Ishikawa (cell line): ENCODE results near the gene AVP.

Source experiments
- CEBPB ChIP-seq: IDR thresholded peaks from 2 replicates; pipeline ENCODE4 v1.6.1; 2012
- CREB1 ChIP-seq: IDR thresholded peaks from 2 replicates; pipeline ENCODE4 v1.6.1; 2012; ENCODE audit warnings: low read depth
- EGR1 ChIP-seq: IDR thresholded peaks from 2 replicates; pipeline ENCODE4 v1.6.1; 2012
- EP300 ChIP-seq: IDR thresholded peaks from 2 replicates; pipeline ENCODE4 v1.6.1; 2012; ENCODE audit warnings: borderline replicate concordance
- FOXM1 ChIP-seq: IDR thresholded peaks from 2 replicates; pipeline ENCODE4 v1.6.1; 2012; ENCODE audit warnings: low read depth, borderline replicate concordance
- NFIC ChIP-seq: IDR thresholded peaks from 2 replicates; pipeline ENCODE4 v1.6.1; 2012
- RAD21 ChIP-seq: IDR thresholded peaks from 2 replicates; pipeline ENCODE4 v1.6.1; 2012; ENCODE audit warnings: low read depth
- TAF1 ChIP-seq: IDR thresholded peaks from 2 replicates; pipeline ENCODE4 v1.6.1; 2012; ENCODE audit warnings: low read depth, mild to moderate bottlenecking
- TCF12 ChIP-seq: IDR thresholded peaks from 2 replicates; pipeline ENCODE4 v1.6.1; 2012; ENCODE audit warnings: low read depth
- TEAD4 ChIP-seq: IDR thresholded peaks from 2 replicates; pipeline ENCODE4 v1.6.1; 2012
- YY1 ChIP-seq: IDR thresholded peaks from 2 replicates; pipeline ENCODE4 v1.6.1; 2012; ENCODE audit warnings: low read depth
- ZBTB7A ChIP-seq: IDR thresholded peaks from 2 replicates; pipeline ENCODE4 v1.6.1; 2012; ENCODE audit warnings: low read depth
- TF ChIP-seq, protein P1 (sequence below): IDR thresholded peaks from 2 replicates; pipeline ENCODE4 v1.6.1; 2012
- TF ChIP-seq, protein P2 (sequence below): IDR thresholded peaks from 2 replicates; pipeline ENCODE4 v1.6.1; 2012; ENCODE audit warnings: low read depth, mild to moderate bottlenecking
- TF ChIP-seq, protein P3 (sequence below): IDR thresholded peaks from 2 replicates; pipeline ENCODE4 v1.6.1; 2012

The AVP gene

DNA sequence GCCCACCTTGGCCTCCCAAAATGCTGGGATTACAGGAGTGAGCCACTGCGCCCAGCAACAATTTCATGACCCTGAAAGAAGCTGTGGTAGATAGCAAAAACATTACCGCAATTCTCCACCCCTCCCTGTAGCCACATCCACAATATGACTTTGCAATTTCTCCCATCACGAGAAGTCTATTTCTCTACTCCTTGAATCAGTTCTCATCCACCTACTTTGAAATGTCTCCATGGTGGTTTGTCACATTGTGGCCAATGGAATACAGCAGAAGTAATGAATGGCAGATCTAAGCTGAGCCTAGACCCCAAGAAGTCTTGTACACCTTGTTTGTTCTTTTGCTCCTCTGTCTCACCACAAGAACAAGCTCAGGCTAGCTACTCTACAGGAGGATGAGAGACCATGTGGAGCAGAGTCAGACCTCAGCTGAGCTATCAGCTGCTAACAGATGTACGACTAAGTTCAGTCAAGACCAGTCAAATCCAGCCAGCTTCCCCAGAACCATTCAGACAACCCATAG, 6.8 kb downstream of the AVP start:
- TF ChIP-seq, protein P1, sequence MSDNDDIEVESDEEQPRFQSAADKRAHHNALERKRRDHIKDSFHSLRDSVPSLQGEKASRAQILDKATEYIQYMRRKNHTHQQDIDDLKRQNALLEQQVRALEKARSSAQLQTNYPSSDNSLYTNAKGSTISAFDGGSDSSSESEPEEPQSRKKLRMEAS: no peak
- TF ChIP-seq EGR1 (no peak), NFIC (no peak), RAD21 (no peak), TAF1 (no peak), CREB1 (no peak), FOXM1 (no peak)

DNA sequence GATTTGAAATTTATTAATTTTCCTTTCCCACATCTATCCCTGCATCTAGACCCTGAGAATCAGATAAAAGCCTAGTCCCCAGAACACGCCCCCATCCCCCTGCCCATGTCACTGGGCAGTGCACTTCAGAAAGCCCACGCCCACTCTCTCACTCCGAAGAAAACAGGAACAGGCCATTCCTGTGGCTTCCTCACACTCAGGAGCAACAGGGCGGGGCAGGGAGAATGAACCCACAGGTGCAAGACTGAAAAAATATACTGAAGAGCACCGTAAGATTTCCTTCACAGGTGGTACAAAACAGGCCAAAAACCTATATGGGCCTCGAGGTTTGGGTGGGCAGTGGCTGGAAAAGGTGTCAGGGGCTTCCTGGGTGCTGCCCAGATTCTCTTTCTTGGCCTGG, 9.7 kb downstream of the AVP start:
- TF ChIP-seq TAF1: no peak
- TF ChIP-seq TEAD4: no peak
- TF ChIP-seq TCF12: no peak
- no peak for TF ChIP-seq CEBPB
- no peak for TF ChIP-seq RAD21
- TF ChIP-seq, protein P2, sequence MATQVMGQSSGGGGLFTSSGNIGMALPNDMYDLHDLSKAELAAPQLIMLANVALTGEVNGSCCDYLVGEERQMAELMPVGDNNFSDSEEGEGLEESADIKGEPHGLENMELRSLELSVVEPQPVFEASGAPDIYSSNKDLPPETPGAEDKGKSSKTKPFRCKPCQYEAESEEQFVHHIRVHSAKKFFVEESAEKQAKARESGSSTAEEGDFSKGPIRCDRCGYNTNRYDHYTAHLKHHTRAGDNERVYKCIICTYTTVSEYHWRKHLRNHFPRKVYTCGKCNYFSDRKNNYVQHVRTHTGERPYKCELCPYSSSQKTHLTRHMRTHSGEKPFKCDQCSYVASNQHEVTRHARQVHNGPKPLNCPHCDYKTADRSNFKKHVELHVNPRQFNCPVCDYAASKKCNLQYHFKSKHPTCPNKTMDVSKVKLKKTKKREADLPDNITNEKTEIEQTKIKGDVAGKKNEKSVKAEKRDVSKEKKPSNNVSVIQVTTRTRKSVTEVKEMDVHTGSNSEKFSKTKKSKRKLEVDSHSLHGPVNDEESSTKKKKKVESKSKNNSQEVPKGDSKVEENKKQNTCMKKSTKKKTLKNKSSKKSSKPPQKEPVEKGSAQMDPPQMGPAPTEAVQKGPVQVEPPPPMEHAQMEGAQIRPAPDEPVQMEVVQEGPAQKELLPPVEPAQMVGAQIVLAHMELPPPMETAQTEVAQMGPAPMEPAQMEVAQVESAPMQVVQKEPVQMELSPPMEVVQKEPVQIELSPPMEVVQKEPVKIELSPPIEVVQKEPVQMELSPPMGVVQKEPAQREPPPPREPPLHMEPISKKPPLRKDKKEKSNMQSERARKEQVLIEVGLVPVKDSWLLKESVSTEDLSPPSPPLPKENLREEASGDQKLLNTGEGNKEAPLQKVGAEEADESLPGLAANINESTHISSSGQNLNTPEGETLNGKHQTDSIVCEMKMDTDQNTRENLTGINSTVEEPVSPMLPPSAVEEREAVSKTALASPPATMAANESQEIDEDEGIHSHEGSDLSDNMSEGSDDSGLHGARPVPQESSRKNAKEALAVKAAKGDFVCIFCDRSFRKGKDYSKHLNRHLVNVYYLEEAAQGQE: no peak
- TF ChIP-seq NFIC: no peak
- TF ChIP-seq EP300: no peak
- TF ChIP-seq, protein P1: no peak
- TF ChIP-seq ZBTB7A: no peak
- TF ChIP-seq YY1: no peak
- no peak for TF ChIP-seq CREB1
- no peak for TF ChIP-seq EGR1
- TF ChIP-seq FOXM1: no peak
- TF ChIP-seq, protein P3, sequence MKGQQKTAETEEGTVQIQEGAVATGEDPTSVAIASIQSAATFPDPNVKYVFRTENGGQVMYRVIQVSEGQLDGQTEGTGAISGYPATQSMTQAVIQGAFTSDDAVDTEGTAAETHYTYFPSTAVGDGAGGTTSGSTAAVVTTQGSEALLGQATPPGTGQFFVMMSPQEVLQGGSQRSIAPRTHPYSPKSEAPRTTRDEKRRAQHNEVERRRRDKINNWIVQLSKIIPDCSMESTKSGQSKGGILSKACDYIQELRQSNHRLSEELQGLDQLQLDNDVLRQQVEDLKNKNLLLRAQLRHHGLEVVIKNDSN: no peak

DNA sequence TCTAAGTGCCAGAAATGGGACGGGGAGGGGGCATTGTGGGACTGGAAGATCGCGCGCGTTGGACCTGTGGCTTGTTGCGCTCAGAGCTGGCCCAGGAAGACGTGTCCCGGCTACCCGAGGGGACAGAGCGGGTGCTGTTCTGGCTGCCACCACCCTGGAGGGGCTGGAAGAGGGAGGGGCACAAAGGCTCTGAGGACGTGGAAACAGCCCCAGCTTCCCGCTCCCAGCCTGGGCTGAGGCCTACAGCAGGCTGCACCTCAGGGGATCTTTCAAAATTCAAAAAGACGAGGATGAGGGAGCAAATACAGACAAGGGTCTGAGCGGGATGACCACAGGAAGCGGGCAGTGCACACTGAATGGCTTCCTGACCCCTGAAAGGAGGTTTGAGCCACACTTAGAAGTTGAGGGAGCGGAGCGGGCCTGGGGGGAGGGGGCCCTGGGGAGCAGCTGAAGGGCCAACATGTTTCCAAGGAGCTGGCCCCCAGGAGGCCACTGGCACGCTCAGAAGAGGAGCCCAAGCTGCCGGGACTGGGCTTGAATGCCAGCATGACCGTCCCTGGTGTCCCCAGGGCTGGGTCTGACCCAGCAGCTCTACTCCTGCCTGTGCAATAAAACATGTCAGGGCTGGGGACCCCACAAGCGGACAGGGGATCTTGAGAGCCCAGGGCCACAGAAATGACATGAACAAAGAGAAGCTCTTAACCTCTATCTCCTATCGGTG, 11.8 kb downstream of the AVP start:
- TF ChIP-seq TEAD4: no peak
- no peak for TF ChIP-seq NFIC
- TF ChIP-seq CEBPB: no peak
- TF ChIP-seq EGR1: no peak
- TF ChIP-seq YY1: no peak
- TF ChIP-seq RAD21: no peak
- TF ChIP-seq FOXM1: no peak
- TF ChIP-seq, protein P2: no peak
- TF ChIP-seq TCF12: no peak
- no peak for TF ChIP-seq ZBTB7A
- no peak for TF ChIP-seq EP300
- TF ChIP-seq, protein P1: no peak
- no peak for TF ChIP-seq TAF1
- TF ChIP-seq, protein P3: no peak
- TF ChIP-seq CREB1: no peak

DNA sequence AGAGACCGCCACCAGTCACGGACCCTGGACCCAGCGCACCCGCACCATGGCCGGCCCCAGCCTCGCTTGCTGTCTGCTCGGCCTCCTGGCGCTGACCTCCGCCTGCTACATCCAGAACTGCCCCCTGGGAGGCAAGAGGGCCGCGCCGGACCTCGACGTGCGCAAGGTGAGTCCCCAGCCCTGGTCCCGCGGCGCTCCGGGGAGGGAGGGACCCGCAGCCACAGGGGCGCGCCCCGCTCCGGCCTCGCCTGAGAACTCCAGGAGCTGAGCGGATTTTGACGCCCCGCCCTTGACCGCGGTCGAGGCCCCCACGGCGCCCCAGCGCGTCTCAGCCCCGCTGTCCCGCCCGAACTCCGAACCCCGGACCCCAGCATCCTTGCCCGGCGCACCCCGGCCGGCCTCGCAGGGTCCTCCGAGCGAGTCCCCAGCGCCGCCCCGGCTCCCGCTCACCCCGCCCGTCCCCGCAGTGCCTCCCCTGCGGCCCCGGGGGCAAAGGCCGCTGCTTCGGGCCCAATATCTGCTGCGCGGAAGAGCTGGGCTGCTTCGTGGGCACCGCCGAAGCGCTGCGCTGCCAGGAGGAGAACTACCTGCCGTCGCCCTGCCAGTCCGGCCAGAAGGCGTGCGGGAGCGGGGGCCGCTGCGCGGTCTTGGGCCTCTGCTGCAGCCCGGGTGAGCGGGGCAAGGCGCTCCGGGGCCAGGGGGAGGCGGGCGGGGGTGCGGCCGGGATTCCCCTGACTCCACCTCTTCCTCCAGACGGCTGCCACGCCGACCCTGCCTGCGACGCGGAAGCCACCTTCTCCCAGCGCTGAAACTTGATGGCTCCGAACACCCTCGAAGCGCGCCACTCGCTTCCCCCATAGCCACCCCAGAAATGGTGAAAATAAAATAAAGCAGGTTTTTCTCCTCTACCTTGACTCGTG, 12.7 kb downstream of the AVP start, which contains the start of gene OXT:
Gene OXT (plus strand): TSS at position 11 of the 920 bp plus-strand sequence. CDS start 36 bp downstream, at position 47.
- TF ChIP-seq FOXM1 (no peak), TAF1 (no peak), YY1 (no peak), CEBPB (no peak)

DNA sequence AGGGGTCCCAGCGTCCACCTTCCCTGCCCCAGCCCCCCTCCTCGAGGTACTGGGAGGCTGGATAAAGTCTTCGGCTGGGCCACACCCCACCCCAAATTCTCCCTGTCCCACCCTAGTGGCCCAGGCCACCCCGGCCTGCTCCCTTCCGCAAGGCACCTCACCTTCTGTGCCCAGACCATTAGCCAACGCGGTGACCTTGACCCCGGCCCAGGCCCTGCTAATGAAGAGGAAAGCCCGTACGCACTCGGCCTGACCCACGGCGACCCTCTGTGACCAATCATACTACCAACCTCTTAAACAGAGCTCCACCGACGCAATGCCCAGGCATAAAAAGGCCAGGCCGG, 13.3 kb downstream of the AVP start:
- no peak for TF ChIP-seq TCF12
- no peak for TF ChIP-seq RAD21
- TF ChIP-seq CREB1: no peak
- TF ChIP-seq, protein P1: no peak
- TF ChIP-seq YY1: no peak
- TF ChIP-seq ZBTB7A: no peak
- TF ChIP-seq, protein P2: no peak
- TF ChIP-seq EGR1: no peak
- TF ChIP-seq, protein P3: no peak
- TF ChIP-seq TAF1: no peak
- no peak for TF ChIP-seq TEAD4
- no peak for TF ChIP-seq EP300
- TF ChIP-seq NFIC: no peak
- no peak for TF ChIP-seq CEBPB
- no peak for TF ChIP-seq FOXM1
